ENCODE data around the gene GRIN3A.

DNA sequence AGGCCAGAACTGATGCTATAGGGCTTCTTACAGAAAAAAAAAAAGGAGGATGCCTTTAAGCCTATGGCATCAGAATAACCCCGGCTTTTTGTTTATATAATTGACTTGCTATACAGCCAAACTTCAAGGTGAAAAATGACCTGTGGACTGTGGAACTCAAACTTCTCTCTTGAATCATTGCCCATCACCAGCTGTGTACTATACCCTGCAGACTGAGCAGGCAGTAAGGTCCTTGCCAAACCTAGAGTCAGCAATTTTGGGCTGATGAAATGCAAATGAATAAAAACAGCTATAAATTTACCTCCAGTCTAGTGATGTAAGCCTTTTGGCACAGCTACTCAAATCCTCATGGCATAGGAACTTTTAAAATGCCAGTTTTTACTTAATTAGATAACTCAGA lies 99.1 kb downstream of the GRIN3A start:
- TF ChIP-seq PAX5 (IDR thresholded peaks at IDR 0.05; ENCODE audit: insufficient read depth, low read length, severe bottlenecking) (no peak), TAF1 (IDR thresholded peaks at IDR 0.05; ENCODE audit: low read depth, low read length) (no peak), POLR2A (IDR thresholded peaks at IDR 0.05; ENCODE audit: low read depth, low read length) (no peak), SPI1 (IDR thresholded peaks at IDR 0.05; ENCODE audit: low read depth, low read length) (no peak), POLR2AphosphoS5 (IDR thresholded peaks at IDR 0.05; ENCODE audit: low read depth, low read length) (no peak), POU2F2 (IDR thresholded peaks at IDR 0.05; ENCODE audit: low read depth, low read length) (no peak)
